HG03439 (cell line): ENCODE results near the gene SLC25A34.

Source experiments
- ATAC-seq: cut with Tn5 transposase; IDR thresholded peaks from one replicate; pipeline ENCODE4 v1.9.1; 2021; ENCODE audit warnings: mild to moderate bottlenecking, moderate library complexity; ENCODE audit not compliant: unreplicated experiment

SLC25A34 gene

DNA sequence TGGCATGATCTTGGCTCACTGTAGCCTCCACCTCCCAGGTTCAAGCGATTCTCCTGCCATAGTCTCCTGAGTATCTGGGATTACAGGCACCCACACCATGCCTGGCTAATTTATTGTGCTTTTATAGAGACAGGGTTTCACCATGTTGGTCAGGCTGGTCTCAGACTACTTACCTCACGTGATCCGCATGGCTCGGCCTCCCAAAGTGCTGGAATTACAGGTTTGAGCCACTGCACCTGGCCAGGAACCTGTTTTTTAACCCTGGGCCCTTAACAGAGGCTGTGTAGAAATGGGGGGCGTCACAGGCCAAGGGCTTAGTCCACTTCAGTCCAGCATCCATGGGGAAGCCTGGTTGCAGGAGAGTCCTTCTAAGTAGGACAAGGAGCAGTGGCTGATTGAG, 31.9 kb downstream of the SLC25A34 start:
- no peak for ATAC-seq

DNA sequence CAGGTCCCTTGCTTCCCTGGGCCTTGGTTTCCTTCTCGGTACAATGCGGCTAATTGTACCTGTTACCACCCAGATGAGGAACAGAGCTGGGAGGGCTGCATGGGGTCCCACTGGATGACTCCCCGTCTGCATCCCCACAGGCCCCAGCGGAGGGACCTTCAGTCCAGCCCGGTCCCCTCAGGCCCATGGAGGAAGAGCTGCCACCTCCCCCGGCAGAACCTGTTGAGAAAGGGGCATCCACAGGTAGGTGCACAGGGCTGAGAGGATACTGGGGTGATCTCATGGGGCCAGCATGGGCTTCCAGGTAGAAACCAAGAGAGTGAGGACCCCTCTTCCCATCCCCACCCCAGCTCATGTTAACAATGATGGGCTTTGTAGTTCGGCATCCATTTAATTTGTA, 32.3 kb downstream of the SLC25A34 start:
- ATAC-seq = no peak

DNA sequence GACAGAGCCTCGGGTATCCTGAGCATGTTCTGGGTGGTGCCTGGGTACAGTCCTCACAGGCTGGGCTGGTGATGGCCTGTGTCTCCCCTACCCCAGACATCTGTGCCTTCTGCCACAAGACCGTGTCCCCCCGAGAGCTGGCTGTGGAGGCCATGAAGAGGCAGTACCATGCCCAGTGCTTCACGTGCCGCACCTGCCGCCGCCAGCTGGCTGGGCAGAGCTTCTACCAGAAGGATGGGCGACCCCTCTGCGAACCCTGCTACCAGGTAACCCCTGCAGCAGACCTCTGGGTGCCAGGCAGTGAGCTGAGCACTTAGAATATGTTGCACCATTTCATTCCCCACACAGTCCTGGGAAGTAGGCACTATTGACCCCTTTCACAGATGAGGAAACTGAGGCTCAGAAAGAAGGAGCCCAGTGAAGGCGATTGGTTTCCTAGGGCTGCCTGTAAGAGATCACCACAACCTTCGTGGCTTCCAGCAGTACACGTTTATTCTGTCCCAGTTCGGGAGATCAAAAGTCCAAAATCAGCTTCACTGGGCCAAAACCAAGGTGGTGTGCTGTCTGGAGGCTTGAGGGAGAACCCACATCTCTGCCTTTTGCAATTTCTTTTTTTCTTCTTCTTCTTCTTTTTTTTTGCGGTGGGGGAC, 34.4 kb downstream of the SLC25A34 start:
- no peak for ATAC-seq

DNA sequence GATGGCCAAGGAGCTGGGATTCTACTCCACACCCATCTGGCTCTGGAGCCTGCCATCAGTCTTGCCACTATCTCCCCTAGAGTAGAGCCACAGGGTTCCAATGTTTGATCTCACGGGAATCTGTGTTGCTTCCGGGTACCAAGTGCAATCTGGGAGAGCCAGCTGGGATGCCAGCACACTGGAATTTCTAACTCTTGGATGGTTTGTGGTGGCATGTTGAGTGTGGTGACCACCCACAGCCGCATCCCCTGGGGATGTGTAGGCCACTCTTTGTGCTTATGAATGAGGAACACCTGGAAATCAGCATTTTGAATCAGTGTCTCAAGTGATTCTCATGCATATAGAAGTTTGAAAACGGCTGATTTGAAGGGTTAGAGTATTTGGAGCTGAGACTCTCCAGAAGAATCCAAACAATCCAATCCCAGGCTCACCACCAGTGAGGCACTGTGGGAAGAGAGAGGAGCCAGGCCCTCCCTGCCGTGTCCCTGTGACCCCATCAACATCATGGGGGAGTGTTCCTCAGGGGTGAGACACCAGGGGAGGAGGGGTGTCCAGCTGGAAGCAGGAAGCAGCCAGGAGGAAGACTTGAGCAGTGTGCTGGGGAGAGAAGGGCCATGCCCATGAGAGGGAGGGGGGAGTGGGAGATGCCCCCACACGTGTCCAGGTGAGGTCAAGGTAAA, 35.9 kb downstream of the SLC25A34 start:
- no peak for ATAC-seq

DNA sequence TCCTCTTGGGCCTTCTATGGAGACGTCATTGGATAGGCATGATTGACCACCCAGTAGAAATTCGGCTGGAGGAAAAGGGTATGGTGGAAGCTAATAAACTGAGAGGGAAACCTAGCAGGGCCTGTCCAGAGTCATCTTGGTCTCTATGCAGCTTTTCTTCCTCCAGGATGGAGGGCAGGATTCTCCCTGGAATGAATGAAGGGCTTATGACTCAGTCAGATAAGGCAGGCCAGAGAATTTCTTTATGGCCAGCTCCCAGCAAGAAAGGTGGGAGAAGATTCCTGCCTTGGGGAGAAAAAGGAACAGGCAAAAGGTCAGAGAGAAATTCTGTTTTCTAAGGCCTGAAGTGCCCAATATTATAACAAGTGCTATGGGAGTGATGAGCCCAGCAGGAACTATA, 39.6 kb downstream of the SLC25A34 start:
- no peak for ATAC-seq

DNA sequence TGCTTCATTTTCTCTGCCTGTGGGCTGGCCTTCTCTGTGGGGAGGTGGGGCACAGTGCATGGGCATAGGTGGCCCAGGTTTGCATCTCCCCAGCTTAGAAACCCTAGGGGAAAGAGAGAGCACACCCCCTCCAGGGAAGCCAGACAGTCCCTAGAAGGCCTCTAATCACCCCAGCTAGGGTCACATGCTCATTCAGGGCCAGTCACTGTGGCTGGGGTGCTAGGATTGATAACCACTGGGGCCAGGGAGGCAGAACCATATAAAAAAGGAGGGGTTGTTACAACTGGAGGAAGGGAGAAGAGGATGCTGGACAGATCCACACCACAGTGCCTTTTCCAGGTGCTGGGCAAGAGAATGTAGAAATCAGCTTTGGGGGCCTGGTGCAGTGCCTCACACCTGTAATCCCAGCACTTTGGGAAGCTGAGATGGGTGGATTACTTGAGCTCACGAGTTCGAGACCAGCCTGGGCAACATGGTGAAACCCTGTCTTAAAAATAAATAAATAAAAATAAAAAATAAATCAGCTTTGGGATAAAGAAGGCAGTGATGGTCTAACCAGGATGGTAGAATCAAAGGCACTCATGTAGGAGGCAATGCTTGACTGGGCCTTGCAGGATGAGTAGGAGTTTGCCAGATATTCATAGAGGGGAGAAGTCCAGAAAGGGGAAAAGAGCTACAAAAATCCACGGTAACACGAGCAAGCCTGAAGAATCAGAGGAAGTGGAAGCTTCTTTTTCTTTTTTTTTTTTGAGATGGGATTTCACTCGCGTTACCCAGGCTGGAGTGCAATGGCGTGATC, 42.0 kb downstream of the SLC25A34 start:
- no peak for ATAC-seq

DNA sequence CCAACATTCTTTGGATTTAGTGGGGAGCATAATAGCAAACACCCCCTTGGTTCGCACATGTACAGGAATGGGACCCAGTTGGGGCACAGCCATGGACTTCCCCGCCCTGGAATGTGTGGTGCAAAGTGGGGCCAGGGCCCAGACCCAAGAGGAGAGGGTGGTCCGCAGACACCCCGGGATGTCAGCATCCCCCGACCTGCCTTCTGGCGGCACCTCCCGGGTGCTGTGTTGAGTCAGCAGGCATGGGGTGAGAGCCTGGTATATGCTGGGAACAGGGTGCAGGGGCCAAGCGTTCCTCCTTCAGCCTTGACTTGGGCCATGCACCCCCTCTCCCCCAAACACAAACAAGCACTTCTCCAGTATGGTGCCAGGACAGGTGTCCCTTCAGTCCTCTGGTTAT, 49.6 kb downstream of the SLC25A34 start:
- ATAC-seq = no peak

DNA sequence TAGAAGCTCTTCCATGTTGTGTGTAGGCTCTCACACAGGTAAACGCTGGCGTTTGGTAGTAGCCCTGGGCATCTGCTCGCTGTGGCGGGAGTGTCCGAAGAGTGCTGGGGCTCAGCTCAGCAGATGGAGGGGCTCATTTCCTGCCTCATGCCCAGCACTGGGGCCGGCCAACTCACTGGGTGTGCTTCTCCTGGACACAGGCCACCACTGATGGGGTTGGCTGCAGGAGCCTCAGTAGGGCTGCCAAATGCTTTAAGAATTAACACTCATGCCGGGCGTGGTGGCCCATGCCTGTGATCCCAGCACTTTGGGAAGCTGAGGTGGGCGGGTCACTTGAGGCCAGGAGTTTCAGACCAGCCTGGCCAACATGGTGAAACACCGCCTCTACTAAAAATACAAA, 50.5 kb downstream of the SLC25A34 start:
- ATAC-seq = no peak

DNA sequence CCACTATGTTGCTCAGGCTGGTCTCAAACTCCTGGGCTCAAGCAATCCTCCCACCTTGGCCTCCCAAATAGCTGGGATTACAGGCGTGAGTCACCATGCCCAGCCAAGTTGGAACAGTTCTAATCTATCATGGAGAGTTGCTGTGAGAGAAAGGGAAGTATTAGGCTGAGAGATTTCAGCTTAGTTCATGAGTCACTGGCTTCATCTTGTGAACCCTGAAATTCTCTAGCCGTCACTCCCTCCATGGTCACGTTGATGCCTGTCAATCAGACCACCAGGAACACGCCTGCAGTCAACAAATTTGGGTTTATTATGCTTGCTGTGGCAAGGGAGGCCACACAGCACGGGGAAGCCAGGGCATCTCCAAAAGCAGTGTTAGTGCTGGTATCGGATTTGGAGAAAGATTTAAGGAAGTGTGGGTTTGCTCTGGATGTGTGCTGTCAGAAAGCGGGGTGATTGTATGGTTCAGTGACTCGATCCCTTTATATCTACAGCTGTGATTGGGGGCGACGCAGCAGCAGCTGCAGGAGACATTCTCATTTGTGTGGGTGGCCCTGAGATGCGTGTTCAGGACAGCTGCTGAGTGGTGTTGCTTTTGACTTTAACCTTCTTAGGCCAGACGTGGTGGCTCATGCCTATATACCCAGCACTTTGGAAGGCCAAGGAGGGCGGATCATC, 52.7 kb downstream of the SLC25A34 start:
- no peak for ATAC-seq
